Naive thymus-derived CD8-positive, alpha-beta T cell (primary cell): ENCODE results near the gene R3HDM2. TPM values are rescaled to one million over a fixed set of nuclear protein-coding genes. Genes with fewer than 3 reads are reported as not detected.

Source experiments
- ATAC-seq, 2 donors: fragments of 150-1000 bp; cut with Tn5 transposase in 1 of 2; sonication (Bioruptor Pico), chemical (Tn5 transposase) in 1 of 2; 1 replicate in 1 of 2; 2 replicates in 1 of 2; pipeline ENCODE4 v1.10.0; 2021; ENCODE audit warnings: mild to moderate bottlenecking in 2 of 2, moderate library complexity in 2 of 2
- POLR2A ChIA-PET: fragments of 350-600 bp; sonication (Branson Sonifier 250); formaldehyde crosslinking; loops from one replicate; lab custom pipeline; 2021; ENCODE audit warnings: antibody characterized with exemption; lab: Charles Lee
- DNase-seq, 10 donors: peaks; one replicate each; pipeline versions ENCODE4 v3.0.0 to v3.0.0-alpha.2; 2020 to 2022
- H3K27ac Mint-ChIP-seq, 10 donors: one replicate each; pipeline ENCODE4 v1.8.0; 2020 to 2022; ENCODE audit warnings: mild to moderate bottlenecking in 10 of 10, mixed read lengths in 10 of 10, moderate library complexity in 4 of 10, inconsistent platforms in 1 of 10
- H3K27me3 Mint-ChIP-seq, 5 donors: one replicate each; pipeline ENCODE4 v1.8.0; 2021 to 2022; ENCODE audit warnings: mixed read lengths in 5 of 5
- H3K36me3 Mint-ChIP-seq, 3 donors: one replicate each; pipeline ENCODE4 v1.8.0; 2020 to 2022; ENCODE audit warnings: mixed read lengths in 3 of 3, mild to moderate bottlenecking in 2 of 3, inconsistent platforms in 1 of 3
- H3K4me1 Mint-ChIP-seq, 4 donors: one replicate each; pipeline ENCODE4 v1.8.0; 2021 to 2022; ENCODE audit warnings: mixed read lengths in 4 of 4
- H3K4me3 Mint-ChIP-seq, 10 donors: one replicate each; pipeline ENCODE4 v1.8.0; 2020 to 2022; ENCODE audit warnings: mild to moderate bottlenecking in 10 of 10, mixed read lengths in 10 of 10, moderate library complexity in 6 of 10, inconsistent platforms in 1 of 10
- H3K9me3 Mint-ChIP-seq, 9 donors: one replicate each; pipeline ENCODE4 v1.8.0; 2020 to 2022; ENCODE audit warnings: mixed read lengths in 9 of 9, mild to moderate bottlenecking in 3 of 9, inconsistent platforms in 1 of 9, moderate library complexity in 1 of 9
- polyA plus RNA-seq, 3 donors: library from polyadenylated mRNA; unstranded; fragments of 300-500 nt; fragmentation: Illumina TruSeq; gene quantifications; one replicate each; pipeline ENCODE4 v1.2.3, GENCODE V29; 2021
- total RNA-seq, 8 experiments: library from RNA in 2 of 8; stranded (reverse) in 2 of 8; gene quantifications; one replicate each; pipeline ENCODE4 v1.2.3 and lab custom pipeline; 2021 to 2026

R3HDM2 gene
- total and polyA plus RNA-seq, 5 experiments from 2014 or later = 5.4 to 115 (median 17.3) TPM

DNA sequence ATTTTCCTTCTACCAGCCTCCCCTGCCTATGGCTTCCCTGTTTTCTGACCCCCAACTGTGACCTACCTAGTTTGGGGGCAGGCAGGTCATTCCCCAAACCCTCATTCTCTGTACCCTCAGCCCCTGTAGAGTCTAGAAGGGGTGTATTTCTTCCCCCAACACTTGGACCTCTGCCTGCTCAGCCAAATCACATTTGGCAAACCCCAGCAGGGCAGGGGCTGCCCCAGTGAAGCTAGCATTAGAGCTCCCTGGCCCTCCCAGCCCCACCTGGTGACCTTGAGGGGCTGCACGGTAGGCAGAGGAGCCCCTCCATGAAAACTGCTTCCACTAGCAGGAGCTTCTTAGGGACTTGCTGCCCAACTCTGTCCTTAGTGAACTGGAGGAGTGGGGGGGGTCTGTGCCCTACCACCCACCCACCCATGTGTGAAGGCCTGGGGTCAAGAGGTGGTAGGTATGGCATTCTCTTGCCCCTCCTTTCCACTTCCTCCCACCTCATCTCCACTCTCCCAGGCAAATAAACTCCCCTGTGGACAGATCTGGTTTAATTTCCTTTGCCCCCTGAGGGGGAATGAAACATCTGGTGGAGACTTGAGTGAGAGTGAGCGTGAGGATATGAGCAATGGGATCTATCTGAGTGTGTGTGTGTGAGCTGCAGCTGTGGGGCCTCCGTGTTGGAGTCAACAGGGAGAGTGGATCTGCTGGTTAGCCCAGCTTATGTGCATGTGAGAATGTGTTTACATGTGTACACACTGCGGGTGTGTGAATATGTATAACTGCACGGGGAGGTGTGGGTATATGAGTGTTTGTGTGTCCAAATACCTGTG lies 212.6 kb downstream of the R3HDM2 start:
- H3K27ac Mint-ChIP-seq = peak overlapping the region in 1 of 10 donors; percentile 13
- H3K27me3 Mint-ChIP-seq = peaks cover 62 to 94% (median 84%) of the 10 kb centered on the region in 5 donors
- peaks cover 0 to 9% (median 0%) of the 10 kb centered on the region in 3 donors for H3K36me3 Mint-ChIP-seq
- ATAC-seq = no peak
- H3K4me1 Mint-ChIP-seq = peaks cover 43 to 74% (median 67%) of the 10 kb centered on the region in 4 donors
- H3K4me3 Mint-ChIP-seq = peak overlapping the region; percentile 29 to 88 (median 56)
- no peaks in the 10 kb centered on the region for H3K9me3 Mint-ChIP-seq
- POLR2A ChIA-PET = interaction anchor here (0.6 to 1.1 kb wide), 3 partner anchors 11 to 495 kb away, joined by 4 to 5 read pairs (median 4); partner anchors contain the start of gene SHMT2
- DNase-seq = no peak

GRCh38 chr12:57216921-57217879 lies 213.6 kb downstream of the R3HDM2 start:
- POLR2A ChIA-PET = interaction anchor here (1.0 to 5.1 kb wide), 4 partner anchors 12 to 23 kb away, joined by 4 to 72 read pairs (median 16); partner anchors contain the start of gene SHMT2
- H3K27ac Mint-ChIP-seq = peak overlapping the region in 4 of 10 donors; percentile 35 to 90 (median 72)

GRCh38 chr12:57216014-57216911 lies 214.6 kb downstream of the R3HDM2 start, which contains the start of gene NXPH4:
Gene NXPH4 (plus strand): TSS chr12:57216794. CDS start chr12:57216970, 176 bp downstream.
- peak in 6 of 10 donors; percentile 28 to 73 (median 46) for DNase-seq
- ATAC-seq = peak; percentile 9 to 31
- Mint-ChIP-seq H3K27ac (peak within 1 kb of the TSS in 5 of 10 donors; percentile 35 to 90 (median 68)), H3K4me3 (peak within 1 kb of the TSS; percentile 66 to 90 (median 86)), H3K27me3 (peaks cover 47 to 80% (median 66%) of the 10 kb centered on the region in 5 donors), H3K9me3 (no peaks in the 10 kb centered on the region), H3K4me1 (peaks cover 36 to 57% (median 54%) of the 10 kb centered on the region in 4 donors), H3K36me3 (peaks cover 0 to 6% (median 0%) of the 10 kb centered on the region in 3 donors)
- POLR2A ChIA-PET = interaction anchor here (1.1 to 5.1 kb wide), 3 partner anchors 13 to 24 kb away, joined by 3 to 72 read pairs (median 28); partner anchors contain the start of gene SHMT2

More at GRCh38 chr12:57216921-57217879, 213.6 kb downstream of the R3HDM2 start:
- Mint-ChIP-seq H3K27me3 (peaks cover 54 to 89% (median 74%) of the 10 kb centered on the region in 5 donors), H3K36me3 (peaks cover 0 to 6% (median 0%) of the 10 kb centered on the region in 3 donors), H3K4me1 (peaks cover 39 to 67% (median 62%) of the 10 kb centered on the region in 4 donors), H3K4me3 (peak overlapping the region; percentile 66 to 90 (median 86)), H3K9me3 (no peaks in the 10 kb centered on the region)
- ATAC-seq (peak; percentile 31 to 38), DNase-seq (peak in 2 of 10 donors; percentile 26 to 45)

DNA sequence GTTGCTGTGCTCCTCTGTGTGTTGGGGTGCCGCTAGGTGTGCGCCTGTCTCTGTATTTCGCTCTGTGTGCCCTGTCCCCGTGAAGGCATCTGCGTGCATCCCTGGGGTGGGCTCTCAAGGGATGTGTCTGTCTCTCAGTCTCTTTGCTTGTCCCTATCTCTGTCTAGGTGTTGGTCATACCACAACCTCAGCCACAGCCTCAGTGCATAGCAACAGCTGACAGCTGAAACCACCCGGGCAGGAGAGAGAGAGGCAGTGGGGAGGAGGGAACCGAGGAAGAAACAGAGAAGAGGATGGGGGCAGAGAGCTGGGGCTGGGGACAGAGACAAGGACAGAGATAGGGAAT lies 215.2 kb downstream of the R3HDM2 start:
- H3K9me3 Mint-ChIP-seq = no peaks in the 10 kb centered on the region
- peaks cover 31 to 51% (median 48%) of the 10 kb centered on the region in 4 donors for H3K4me1 Mint-ChIP-seq
- H3K27me3 Mint-ChIP-seq = peaks cover 44 to 74% (median 60%) of the 10 kb centered on the region in 5 donors
- ATAC-seq = peak; percentile 12 to 32
- H3K36me3 Mint-ChIP-seq = peaks cover 0 to 2% (median 0%) of the 10 kb centered on the region in 3 donors
- peak overlapping the region in 4 of 10 donors; percentile 24 to 68 (median 66) for H3K27ac Mint-ChIP-seq
- POLR2A ChIA-PET = interaction anchor here (1.1 to 5.1 kb wide), 3 partner anchors 14 to 25 kb away, joined by 3 to 72 read pairs (median 28); partner anchors contain the start of gene SHMT2
- DNase-seq = peak in 2 of 10 donors; percentile 38 to 39
- H3K4me3 Mint-ChIP-seq = peak overlapping the region; percentile 47 to 81 (median 74)

GRCh38 chr12:57215065-57215464 lies 215.8 kb downstream of the R3HDM2 start:
- H3K27ac Mint-ChIP-seq = peak overlapping the region in 4 of 10 donors; percentile 24 to 68 (median 58)
- H3K4me1 Mint-ChIP-seq = peaks cover 29 to 48% (median 46%) of the 10 kb centered on the region in 4 donors
- no peaks in the 10 kb centered on the region for H3K9me3 Mint-ChIP-seq

DNA sequence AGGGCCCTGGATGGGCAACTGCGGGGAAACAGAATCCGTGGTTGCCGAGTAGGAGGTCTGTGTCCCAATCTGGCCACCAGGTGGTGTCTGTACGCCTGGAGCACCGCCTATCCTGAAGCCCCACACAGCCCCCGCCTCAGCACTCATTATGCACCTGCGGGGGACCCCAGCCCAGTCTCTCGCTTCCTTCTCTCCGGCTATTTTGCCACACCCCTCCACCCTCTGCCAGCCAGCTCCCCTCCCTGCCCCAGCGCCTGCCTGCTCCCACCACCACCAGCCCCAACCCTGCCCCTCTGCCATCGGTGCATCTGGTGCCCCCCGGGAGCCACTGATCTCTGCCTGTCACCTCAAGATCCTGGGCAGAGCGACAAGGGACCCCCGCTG lies 216.5 kb downstream of the R3HDM2 start:
- Mint-ChIP-seq H3K4me1 (peaks cover 29 to 45% (median 41%) of the 10 kb centered on the region in 4 donors), H3K27me3 (peaks cover 41 to 61% (median 52%) of the 10 kb centered on the region in 5 donors), H3K9me3 (no peaks in the 10 kb centered on the region), H3K36me3 (peaks cover 0 to 2% (median 0%) of the 10 kb centered on the region in 3 donors), H3K27ac (peak overlapping the region in 2 of 10 donors; percentile 74 to 86), H3K4me3 (peak overlapping the region in 9 of 10 donors; percentile 39 to 74 (median 57))
- DNase-seq (peak in 9 of 10 donors; percentile 39 to 80 (median 62)), ATAC-seq (peak; percentile 55 to 61)
- POLR2A ChIA-PET = interaction anchor here (1.0 to 5.1 kb wide), 3 partner anchors 15 to 103 kb away, joined by 3 to 72 read pairs (median 28); partner anchors contain the start of genes SHMT2 and STAT6

More at GRCh38 chr12:57215065-57215464, 215.8 kb downstream of the R3HDM2 start:
- DNase-seq (no peak), ATAC-seq (no peak)
- Mint-ChIP-seq H3K4me3 (peak overlapping the region in 8 of 10 donors; percentile 7 to 81 (median 70)), H3K36me3 (peaks cover 0 to 2% (median 0%) of the 10 kb centered on the region in 3 donors), H3K27me3 (peaks cover 44 to 68% (median 57%) of the 10 kb centered on the region in 5 donors)
- POLR2A ChIA-PET = interaction anchor here (1.1 to 5.1 kb wide), 3 partner anchors 15 to 26 kb away, joined by 3 to 72 read pairs (median 28); partner anchors contain the start of gene SHMT2

DNA sequence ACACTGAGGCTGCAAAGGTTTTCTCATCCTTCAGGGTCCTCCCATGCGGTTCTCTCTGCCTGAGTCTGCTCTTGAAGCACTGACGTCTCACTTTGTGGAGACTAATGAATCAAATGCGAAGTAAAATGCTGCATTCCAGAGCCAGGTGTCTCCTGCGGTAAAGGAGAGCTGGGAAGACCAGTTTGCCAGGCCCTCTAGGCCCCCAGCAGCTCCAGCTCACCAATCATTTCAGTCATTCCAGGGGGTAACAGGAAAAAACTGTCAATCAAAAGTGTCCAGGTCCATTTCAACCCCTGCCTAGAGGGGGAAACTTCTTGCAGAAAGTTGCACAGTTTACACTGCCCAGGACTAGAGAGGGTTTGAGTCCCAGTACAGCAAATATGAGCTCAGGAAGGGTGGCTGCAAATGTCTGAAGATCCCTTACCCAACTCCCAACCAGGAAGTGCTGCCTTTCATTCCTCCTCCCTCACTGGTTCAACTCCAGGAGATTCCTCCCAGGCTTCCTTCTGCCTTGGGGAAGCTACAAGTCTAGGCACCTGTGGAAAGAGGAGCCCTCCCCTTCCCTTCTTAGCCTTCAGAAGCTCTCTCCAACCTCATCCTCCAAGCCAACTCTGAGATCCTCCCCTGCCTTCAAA lies 217.0 kb downstream of the R3HDM2 start:
- POLR2A ChIA-PET = interaction anchor here (0.6 to 5.1 kb wide), 7 partner anchors 9 to 1396 kb away, joined by 3 to 72 read pairs (median 3); partner anchors contain the start of genes SARNP, SHMT2 and STAT6
- ATAC-seq (no peak), DNase-seq (no peak)
- peaks cover 0 to 2% (median 0%) of the 10 kb centered on the region in 3 donors for H3K36me3 Mint-ChIP-seq
- H3K27ac Mint-ChIP-seq = peak overlapping the region in 3 of 10 donors; percentile 8 to 86 (median 74)
- H3K4me1 Mint-ChIP-seq = peaks cover 29 to 45% (median 40%) of the 10 kb centered on the region in 4 donors
- H3K4me3 Mint-ChIP-seq = peak overlapping the region in 6 of 10 donors; percentile 5 to 60 (median 41)
- no peaks in the 10 kb centered on the region for H3K9me3 Mint-ChIP-seq
- peaks cover 38 to 56% (median 46%) of the 10 kb centered on the region in 5 donors for H3K27me3 Mint-ChIP-seq

- peak; percentile 62 to 73 for ATAC-seq
- Mint-ChIP-seq H3K9me3 (no peaks in the 10 kb centered on the region), H3K36me3 (peaks cover 0 to 2% (median 0%) of the 10 kb centered on the region in 3 donors), H3K27ac (peak overlapping the region in 4 of 10 donors; percentile 8 to 86 (median 56)), H3K27me3 (peaks cover 32 to 49% (median 40%) of the 10 kb centered on the region in 5 donors), H3K4me3 (peak overlapping the region in 7 of 10 donors; percentile 2 to 47 (median 39)), H3K4me1 (peaks cover 28 to 41% (median 39%) of the 10 kb centered on the region in 4 donors)
- peak; percentile 74 to 89 (median 84) for DNase-seq
- POLR2A ChIA-PET = interaction anchor here (0.6 to 5.1 kb wide), 7 partner anchors 10 to 1396 kb away, joined by 3 to 72 read pairs (median 3); partner anchors contain the start of genes SARNP, SHMT2 and STAT6
Observed at GRCh38 chr12:57213058-57213715, 217.7 kb downstream of the R3HDM2 start.

DNA sequence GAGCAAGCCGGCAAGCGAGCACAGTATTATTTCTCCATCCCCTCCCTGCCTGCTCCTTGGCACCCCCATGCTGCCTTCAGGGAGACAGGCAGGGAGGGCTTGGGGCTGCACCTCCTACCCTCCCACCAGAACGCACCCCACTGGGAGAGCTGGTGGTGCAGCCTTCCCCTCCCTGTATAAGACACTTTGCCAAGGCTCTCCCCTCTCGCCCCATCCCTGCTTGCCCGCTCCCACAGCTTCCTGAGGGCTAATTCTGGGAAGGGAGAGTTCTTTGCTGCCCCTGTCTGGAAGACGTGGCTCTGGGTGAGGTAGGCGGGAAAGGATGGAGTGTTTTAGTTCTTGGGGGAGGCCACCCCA lies 218.2 kb downstream of the R3HDM2 start:
- H3K4me3 Mint-ChIP-seq = no peak overlapping the region
- peaks cover 29 to 44% (median 34%) of the 10 kb centered on the region in 5 donors for H3K27me3 Mint-ChIP-seq
- DNase-seq (no peak), ATAC-seq (no peak)
- H3K4me1 Mint-ChIP-seq = peaks cover 28 to 37% (median 36%) of the 10 kb centered on the region in 4 donors
- H3K27ac Mint-ChIP-seq = peak overlapping the region in 1 of 10 donors; percentile 13
- no peaks in the 10 kb centered on the region for H3K9me3 Mint-ChIP-seq
- peaks cover 0 to 2% (median 0%) of the 10 kb centered on the region in 3 donors for H3K36me3 Mint-ChIP-seq
- POLR2A ChIA-PET = interaction anchor here (4.7 to 5.1 kb wide), 2 partner anchors 17 to 28 kb away, joined by 28 to 72 read pairs; partner anchors contain the start of gene SHMT2
